GM06990 (cell line): ENCODE measurements around the gene C3orf33.

Experiments
- DNase-seq: peaks from one replicate; pipeline ENCODE4 v3.0.0-alpha.2; 2011; ENCODE audit not compliant: insufficient read length; ENCODE audit errors: extremely low read depth
- H3K27me3 ChIP-seq: replicated peaks from 2 replicates; pipeline ENCODE4 v1.6.0; 2011; ENCODE audit warnings: low read length; ENCODE audit not compliant: control insufficient read depth, insufficient read depth
- H3K36me3 ChIP-seq: 2 replicates; pipeline ENCODE4 v1.5.1; 2011; ENCODE audit warnings: low read length; ENCODE audit not compliant: control insufficient read depth, insufficient read depth
- H3K4me3 ChIP-seq: replicated peaks from 2 replicates; pipeline ENCODE4 v1.5.1; 2011; ENCODE audit warnings: low read depth, mild to moderate bottlenecking, control low read depth, low read length
- TF ChIP-seq, protein P1 (sequence below): IDR thresholded peaks from 2 replicates; pipeline ENCODE4 v1.5.1; 2011; ENCODE audit warnings: low read length, control low read depth, mild to moderate bottlenecking, inconsistent platforms; ENCODE audit not compliant: insufficient read depth, poor library complexity, severe bottlenecking

C3orf33 gene

DNA sequence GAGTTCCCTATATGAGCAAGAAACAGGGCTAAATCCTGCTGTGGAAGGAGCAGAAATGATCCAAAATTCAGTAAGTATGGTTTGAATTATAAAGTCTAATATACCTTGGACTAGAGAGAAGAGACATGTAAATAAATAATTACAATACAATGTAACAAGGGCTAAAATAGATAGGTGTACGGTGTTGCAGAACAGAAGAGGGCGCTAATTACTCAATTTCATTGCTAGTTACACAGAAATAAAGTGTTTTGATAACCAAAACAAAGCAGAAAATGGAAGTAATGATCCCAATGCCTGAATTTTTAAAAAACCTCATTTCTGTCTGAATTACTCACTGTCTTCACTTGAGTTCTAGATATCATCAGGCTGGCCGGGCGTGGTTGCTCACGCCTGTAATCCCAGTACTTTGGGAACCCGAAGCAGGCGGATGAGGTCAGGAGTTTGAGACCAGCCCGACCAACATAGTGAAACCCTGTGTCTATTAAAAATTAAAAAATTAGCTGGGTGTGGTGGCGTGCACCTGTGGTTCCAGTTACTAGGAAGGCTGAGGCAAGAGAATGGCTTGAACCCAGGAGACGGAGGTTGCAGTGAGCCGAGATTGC, 52.9 kb downstream of the C3orf33 start:
- H3K27me3 ChIP-seq: no peaks in the 10 kb centered on the region
- no peak for DNase-seq
- TF ChIP-seq, protein P1, sequence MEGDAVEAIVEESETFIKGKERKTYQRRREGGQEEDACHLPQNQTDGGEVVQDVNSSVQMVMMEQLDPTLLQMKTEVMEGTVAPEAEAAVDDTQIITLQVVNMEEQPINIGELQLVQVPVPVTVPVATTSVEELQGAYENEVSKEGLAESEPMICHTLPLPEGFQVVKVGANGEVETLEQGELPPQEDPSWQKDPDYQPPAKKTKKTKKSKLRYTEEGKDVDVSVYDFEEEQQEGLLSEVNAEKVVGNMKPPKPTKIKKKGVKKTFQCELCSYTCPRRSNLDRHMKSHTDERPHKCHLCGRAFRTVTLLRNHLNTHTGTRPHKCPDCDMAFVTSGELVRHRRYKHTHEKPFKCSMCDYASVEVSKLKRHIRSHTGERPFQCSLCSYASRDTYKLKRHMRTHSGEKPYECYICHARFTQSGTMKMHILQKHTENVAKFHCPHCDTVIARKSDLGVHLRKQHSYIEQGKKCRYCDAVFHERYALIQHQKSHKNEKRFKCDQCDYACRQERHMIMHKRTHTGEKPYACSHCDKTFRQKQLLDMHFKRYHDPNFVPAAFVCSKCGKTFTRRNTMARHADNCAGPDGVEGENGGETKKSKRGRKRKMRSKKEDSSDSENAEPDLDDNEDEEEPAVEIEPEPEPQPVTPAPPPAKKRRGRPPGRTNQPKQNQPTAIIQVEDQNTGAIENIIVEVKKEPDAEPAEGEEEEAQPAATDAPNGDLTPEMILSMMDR: peak; percentile 47

DNA sequence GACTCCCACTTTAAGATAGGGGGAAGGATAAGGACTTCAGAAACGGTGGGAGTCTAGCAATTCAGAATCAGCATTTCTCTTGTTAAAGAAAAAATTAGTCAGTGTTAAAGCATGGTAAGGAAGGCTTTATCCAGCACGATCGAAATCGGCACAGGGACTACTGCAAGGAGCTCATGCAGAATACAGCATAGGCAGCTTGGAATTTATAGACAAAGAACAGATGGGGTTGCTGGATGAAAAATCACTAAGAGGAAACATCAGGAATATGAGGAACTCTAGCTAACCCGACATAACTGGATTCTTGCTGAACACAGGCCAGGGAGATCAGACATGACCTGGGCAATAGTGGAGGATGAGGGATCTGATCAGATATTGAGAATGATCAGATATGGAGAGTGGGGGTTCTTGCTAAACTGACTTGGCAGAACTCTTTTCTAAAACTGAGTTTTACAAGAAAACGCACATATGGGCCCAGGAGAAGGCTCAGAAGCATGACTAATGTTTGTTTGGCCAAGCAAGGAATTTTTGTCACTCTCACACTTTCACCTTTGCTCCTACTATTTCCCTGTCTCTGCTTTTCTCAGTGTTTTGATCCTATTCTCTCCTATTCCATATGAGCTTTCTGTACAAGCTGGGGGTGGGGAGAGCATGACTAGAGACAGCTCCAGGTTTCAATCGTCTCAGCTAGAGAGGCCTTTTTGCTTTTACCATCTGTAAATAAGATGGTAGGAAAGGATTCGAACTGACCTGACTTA, 57.3 kb downstream of the C3orf33 start:
- DNase-seq: no peak
- no peaks in the 10 kb centered on the region for H3K36me3 ChIP-seq
- TF ChIP-seq, protein P1: no peak
- no peak overlapping the region for H3K4me3 ChIP-seq
- H3K27me3 ChIP-seq: no peaks in the 10 kb centered on the region

More for the DNA sequence above, 52.9 kb downstream of the C3orf33 start:
- Histone ChIP-seq H3K36me3 (no peaks in the 10 kb centered on the region), H3K4me3 (no peak overlapping the region)

DNA sequence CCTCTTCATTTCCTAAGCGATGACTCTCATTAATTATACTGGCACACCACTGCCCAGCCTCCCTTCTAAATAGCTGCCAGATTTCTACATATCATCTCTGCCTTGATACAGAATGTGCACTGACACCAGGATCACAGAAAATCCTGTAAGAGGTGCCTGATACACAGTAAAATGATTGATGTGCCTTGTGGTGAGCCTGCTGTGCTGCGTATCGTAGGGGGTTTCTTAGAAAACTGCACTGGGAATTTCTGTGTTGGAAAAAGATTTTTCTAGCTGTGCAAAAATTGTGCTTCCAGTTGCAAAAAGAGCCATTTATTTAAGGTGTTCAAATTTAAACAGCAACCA, 58.2 kb downstream of the C3orf33 start:
- Histone ChIP-seq H3K4me3 (no peak overlapping the region), H3K36me3 (no peaks in the 10 kb centered on the region), H3K27me3 (no peaks in the 10 kb centered on the region)
- no peak for DNase-seq
- TF ChIP-seq, protein P1: no peak

DNA sequence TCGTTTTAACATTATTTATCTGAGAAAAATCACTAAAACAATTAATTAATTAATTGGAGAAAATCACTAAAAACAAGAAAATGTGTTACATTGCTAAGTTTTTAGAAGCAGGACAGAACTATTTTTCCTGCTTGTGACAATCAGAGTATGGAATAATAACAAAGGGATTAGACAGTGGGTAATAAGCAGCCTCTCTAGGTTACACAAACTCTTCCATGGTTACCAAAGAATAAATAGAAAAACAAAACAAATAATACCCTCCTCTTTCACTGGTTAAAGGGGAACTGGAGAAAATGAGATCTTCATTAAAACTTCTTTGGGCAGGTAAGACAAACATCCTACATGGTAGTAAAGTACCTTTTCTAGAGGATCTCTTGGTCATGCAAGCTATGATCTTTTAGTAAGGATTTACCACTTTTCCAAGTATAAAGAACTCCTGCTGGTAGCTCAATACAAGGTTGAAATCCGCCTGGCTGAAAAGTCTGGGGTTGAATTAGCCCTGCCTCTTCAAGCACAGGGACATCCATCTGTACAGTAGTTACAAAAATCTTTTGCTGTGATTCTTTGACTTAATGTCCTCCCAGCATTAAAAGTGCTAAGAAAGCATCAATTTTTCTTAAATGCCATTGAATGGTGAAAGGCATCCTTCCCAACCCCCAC, 58.7 kb downstream of the C3orf33 start:
- Histone ChIP-seq H3K27me3 (no peaks in the 10 kb centered on the region), H3K36me3 (no peaks in the 10 kb centered on the region), H3K4me3 (no peak overlapping the region)
- TF ChIP-seq, protein P1: no peak
- no peak for DNase-seq

DNA sequence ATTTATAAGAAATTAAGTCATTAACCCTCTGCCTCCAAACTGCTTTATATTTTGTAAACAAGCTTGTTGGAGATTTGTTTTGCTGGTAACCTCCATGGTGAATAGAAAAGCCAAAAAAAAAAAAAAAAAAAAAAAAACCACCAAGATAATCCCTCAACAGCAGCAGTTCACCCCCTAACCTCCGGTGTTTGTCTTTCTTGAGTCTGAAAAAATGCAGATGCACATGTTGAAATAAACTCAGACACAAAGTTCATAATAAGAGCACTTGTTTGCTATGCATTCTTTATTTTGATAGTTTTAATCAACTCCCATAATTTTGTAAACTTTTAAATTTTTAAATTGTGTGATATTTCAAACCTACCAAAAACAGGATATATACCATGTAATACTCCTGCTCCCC, 59.4 kb downstream of the C3orf33 start:
- DNase-seq: no peak
- H3K36me3 ChIP-seq: no peaks in the 10 kb centered on the region
- TF ChIP-seq, protein P1: no peak
- H3K27me3 ChIP-seq: no peaks in the 10 kb centered on the region
- H3K4me3 ChIP-seq: no peak overlapping the region
